Cardiac muscle cell (in vitro differentiated cells and primary cell): Measurements from ENCODE around the gene RARB. TPM values are rescaled to one million over a fixed set of nuclear protein-coding genes. Genes with fewer than 3 reads are reported as not detected.

Experiments
- DNase-seq, 2 donors: peaks; one replicate each; pipeline versions ENCODE4 v3.0.0 to v3.0.0-alpha.2; 2010 to 2017; ENCODE audit warnings: low read depth in 1 of 2, low spot score in 1 of 2
- H3K27ac ChIP-seq: fragments of 200-600 bp; sonication (generic); 2 replicates; pipeline ENCODE4 v1.5.1; 2016
- H3K27me3 ChIP-seq: fragments of 200-600 bp; sonication (generic); 2 replicates; pipeline ENCODE4 v1.6.0; 2016; ENCODE audit warnings: control low read depth
- H3K36me3 ChIP-seq: fragments of 200-600 bp; sonication (generic); 2 replicates; pipeline ENCODE4 v1.5.1; 2016; ENCODE audit warnings: control low read depth
- H3K4me1 ChIP-seq: fragments of 200-600 bp; sonication (generic); 2 replicates; pipeline ENCODE4 v1.8.1; 2017; ENCODE audit warnings: low read depth, mild to moderate bottlenecking, mixed run types
- H3K4me3 ChIP-seq: fragments of 200-600 bp; sonication (generic); 2 replicates; pipeline ENCODE4 v1.5.1; 2016; ENCODE audit warnings: mild to moderate bottlenecking
- H3K9me3 ChIP-seq: fragments of 200-600 bp; sonication (generic); 2 replicates; pipeline ENCODE4 v1.5.1; 2017; ENCODE audit warnings: low read depth, mild to moderate bottlenecking, control low read depth
- CTCF ChIP-seq: IDR thresholded peaks from 2 replicates; pipeline ENCODE4 v1.5.1; 2012; ENCODE audit warnings: low read depth, mild to moderate bottlenecking, low read length
- polyA plus RNA-seq: library from polyadenylated mRNA; unstranded; fragments of >200 nt; fragmentation: Nextera tagmentation; extraction: Ambion mirVana; gene quantifications from 2 replicates; pipeline ENCODE4 v1.2.1, GENCODE V29; 2016
- total RNA-seq: library from RNA; depleted of rRNA; stranded (reverse); fragments of >200 nt; gene quantifications from 2 replicates; pipeline ENCODE4 v1.2.3, GENCODE V29; 2016

RARB gene
- total and polyA plus RNA-seq, 2 experiments from 2014 or later: 22.4 to 27.2 TPM

GRCh38 chr3:25592510-25592968 lies 164.5 kb downstream of the RARB start:
- no peak overlapping the region for H3K4me3 ChIP-seq
- no peaks in the 10 kb centered on the region for H3K27me3 ChIP-seq
- TF ChIP-seq CTCF: peak; percentile 56
- no peaks in the 10 kb centered on the region for H3K9me3 ChIP-seq
- DNase-seq: peak; percentile 70 to 86
- H3K27ac ChIP-seq: peak overlapping the region; percentile 83
- peaks cover 67% of the 10 kb centered on the region for H3K4me1 ChIP-seq
- H3K36me3 ChIP-seq: peaks cover 10% of the 10 kb centered on the region

- H3K4me3 ChIP-seq: no peak overlapping the region
- no peaks in the 10 kb centered on the region for H3K9me3 ChIP-seq
- H3K27ac ChIP-seq: peak overlapping the region; percentile 83
- H3K27me3 ChIP-seq: no peaks in the 10 kb centered on the region
- H3K4me1 ChIP-seq: peaks cover 72% of the 10 kb centered on the region
- peaks cover 10% of the 10 kb centered on the region for H3K36me3 ChIP-seq
- no peak for TF ChIP-seq CTCF
- no peak for DNase-seq
These were observed 164.9 kb downstream of the RARB start for GRCh38 chr3:25593001-25593400.

- Histone ChIP-seq H3K4me3 (no peak overlapping the region), H3K36me3 (peaks cover 18% of the 10 kb centered on the region), H3K27ac (peak overlapping the region; percentile 83), H3K27me3 (no peaks in the 10 kb centered on the region), H3K9me3 (no peaks in the 10 kb centered on the region), H3K4me1 (peaks cover 67% of the 10 kb centered on the region)
- DNase-seq: peak; percentile 56 to 88
- TF ChIP-seq CTCF: peak; percentile 79
These were observed 166.0 kb downstream of the RARB start for GRCh38 chr3:25594007-25594502.

GRCh38 chr3:25597535-25598101 lies 169.6 kb downstream of the RARB start:
- Histone ChIP-seq H3K36me3 (peaks cover 27% of the 10 kb centered on the region), H3K27me3 (no peaks in the 10 kb centered on the region), H3K27ac (peak overlapping the region; percentile 79), H3K4me3 (no peak overlapping the region), H3K4me1 (peaks cover 46% of the 10 kb centered on the region), H3K9me3 (no peaks in the 10 kb centered on the region)
- no peak for DNase-seq
- TF ChIP-seq CTCF: no peak

GRCh38 chr3:25603703-25604102 lies 175.6 kb downstream of the RARB start:
- peak overlapping the region; percentile 76 for H3K27ac ChIP-seq
- H3K4me3 ChIP-seq: no peak overlapping the region
- peaks cover 49% of the 10 kb centered on the region for H3K36me3 ChIP-seq
- no peak for TF ChIP-seq CTCF
- H3K9me3 ChIP-seq: no peaks in the 10 kb centered on the region
- no peaks in the 10 kb centered on the region for H3K27me3 ChIP-seq
- peaks cover 15% of the 10 kb centered on the region for H3K4me1 ChIP-seq
- DNase-seq: peak; percentile 37 to 59
